Uterus (tissue), 2 donors: Measurements from ENCODE around the gene NPHP3.

Experiments
- POLR2A ChIP-seq, 2 donors: fragments of 450-650 bp; IDR thresholded peaks; one replicate each; pipeline ENCODE4 v1.6.1; 2016; ENCODE audit warnings: antibody characterized with exemption in 2 of 2, mild to moderate bottlenecking in 1 of 2, moderate library complexity in 1 of 2
- TF ChIP-seq, protein P1 (sequence below), 4 experiments: fragments of 200-600 bp in 2 of 4; fragments of 450-650 bp in 2 of 4; sonication (generic) in 2 of 4; IDR thresholded peaks; one replicate each; pipeline ENCODE4 v1.5.1; 2016 to 2019; ENCODE audit warnings: antibody characterized with exemption in 4 of 4, mild to moderate bottlenecking in 2 of 4, moderate library complexity in 1 of 4

GRCh38 chr3:132753946-132754345 lies 31.7 kb upstream of the NPHP3 start:
- TF ChIP-seq POLR2A (IDR thresholded peaks at IDR 0.05): no peak
- TF ChIP-seq, protein P1, sequence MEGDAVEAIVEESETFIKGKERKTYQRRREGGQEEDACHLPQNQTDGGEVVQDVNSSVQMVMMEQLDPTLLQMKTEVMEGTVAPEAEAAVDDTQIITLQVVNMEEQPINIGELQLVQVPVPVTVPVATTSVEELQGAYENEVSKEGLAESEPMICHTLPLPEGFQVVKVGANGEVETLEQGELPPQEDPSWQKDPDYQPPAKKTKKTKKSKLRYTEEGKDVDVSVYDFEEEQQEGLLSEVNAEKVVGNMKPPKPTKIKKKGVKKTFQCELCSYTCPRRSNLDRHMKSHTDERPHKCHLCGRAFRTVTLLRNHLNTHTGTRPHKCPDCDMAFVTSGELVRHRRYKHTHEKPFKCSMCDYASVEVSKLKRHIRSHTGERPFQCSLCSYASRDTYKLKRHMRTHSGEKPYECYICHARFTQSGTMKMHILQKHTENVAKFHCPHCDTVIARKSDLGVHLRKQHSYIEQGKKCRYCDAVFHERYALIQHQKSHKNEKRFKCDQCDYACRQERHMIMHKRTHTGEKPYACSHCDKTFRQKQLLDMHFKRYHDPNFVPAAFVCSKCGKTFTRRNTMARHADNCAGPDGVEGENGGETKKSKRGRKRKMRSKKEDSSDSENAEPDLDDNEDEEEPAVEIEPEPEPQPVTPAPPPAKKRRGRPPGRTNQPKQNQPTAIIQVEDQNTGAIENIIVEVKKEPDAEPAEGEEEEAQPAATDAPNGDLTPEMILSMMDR (IDR thresholded peaks at IDR 0.05): no peak
